Endothelial cell (in vitro differentiated cells): ENCODE measurements around the gene FMN1. TPM values are rescaled to one million over a fixed set of nuclear protein-coding genes. Genes with fewer than 3 reads are reported as not detected.

ENCODE experiments used
- DNase-seq: peaks from one replicate; pipeline ENCODE4 v3.0.0; 2021; ENCODE audit warnings: low spot score
- H3K27ac Mint-ChIP-seq: one replicate; pipeline ENCODE4 v1.8.0; 2021; ENCODE audit warnings: mixed read lengths, inconsistent platforms; ENCODE audit not compliant: unreplicated experiment
- H3K27me3 Mint-ChIP-seq: one replicate; pipeline ENCODE4 v1.8.0; 2021; ENCODE audit warnings: mild to moderate bottlenecking, moderate library complexity, mixed read lengths, inconsistent platforms; ENCODE audit not compliant: unreplicated experiment
- H3K36me3 Mint-ChIP-seq: one replicate; pipeline ENCODE4 v1.8.0; 2021; ENCODE audit warnings: mild to moderate bottlenecking, low read depth, mixed read lengths, inconsistent platforms; ENCODE audit not compliant: unreplicated experiment
- H3K4me1 Mint-ChIP-seq: one replicate; pipeline ENCODE4 v1.8.0; 2021; ENCODE audit warnings: mild to moderate bottlenecking, mixed read lengths, inconsistent platforms; ENCODE audit not compliant: unreplicated experiment
- H3K4me3 Mint-ChIP-seq: one replicate; pipeline ENCODE4 v1.8.0; 2021; ENCODE audit warnings: mild to moderate bottlenecking, mixed read lengths, inconsistent platforms; ENCODE audit not compliant: unreplicated experiment
- H3K9me3 Mint-ChIP-seq: one replicate; pipeline ENCODE4 v1.8.0; 2021; ENCODE audit warnings: mixed read lengths, inconsistent platforms; ENCODE audit not compliant: unreplicated experiment
- CTCF ChIP-seq: fragments of 200-600 bp; sonication (generic); IDR thresholded peaks from one replicate; pipeline ENCODE4 v1.5.0; 2021; ENCODE audit warnings: antibody characterized with exemption; ENCODE audit not compliant: unreplicated experiment
- total RNA-seq: library from RNA; stranded (reverse); fragmentation: NEBNext Ultra II Directional; extraction: Animal tissue kit (Norgen Biotek cat#: 25700); gene quantifications from one replicate; pipeline ENCODE4 v1.2.1, GENCODE V29; 2021; ENCODE audit not compliant: unreplicated experiment

FMN1 gene
- total RNA-seq, 1 donor from 2014 or later, result 1.3 TPM

GRCh38 chr15:32946210-32946609 lies 248.3 kb downstream of the FMN1 start:
- no peak for DNase-seq
- no peaks in the 10 kb centered on the region for H3K27me3 Mint-ChIP-seq
- H3K4me3 Mint-ChIP-seq, result no peak overlapping the region
- no peaks in the 10 kb centered on the region for H3K4me1 Mint-ChIP-seq
- H3K36me3 Mint-ChIP-seq, result no peaks in the 10 kb centered on the region
- no peak overlapping the region for H3K27ac Mint-ChIP-seq
- no peaks in the 10 kb centered on the region for H3K9me3 Mint-ChIP-seq
- no peak for TF ChIP-seq CTCF

- Mint-ChIP-seq H3K4me1 (no peaks in the 10 kb centered on the region), H3K36me3 (no peaks in the 10 kb centered on the region), H3K9me3 (no peaks in the 10 kb centered on the region), H3K4me3 (no peak overlapping the region), H3K27me3 (no peaks in the 10 kb centered on the region), H3K27ac (no peak overlapping the region)
- no peak for TF ChIP-seq CTCF
- no peak for DNase-seq
Observed at GRCh38 chr15:32944431-32944830, 250.1 kb downstream of the FMN1 start.

- Mint-ChIP-seq H3K9me3 (no peaks in the 10 kb centered on the region), H3K27ac (no peak overlapping the region), H3K4me1 (no peaks in the 10 kb centered on the region), H3K36me3 (no peaks in the 10 kb centered on the region), H3K4me3 (no peak overlapping the region), H3K27me3 (no peaks in the 10 kb centered on the region)
- TF ChIP-seq CTCF, result no peak
- DNase-seq, result no peak
Observed at GRCh38 chr15:32943711-32944110, 250.8 kb downstream of the FMN1 start.

GRCh38 chr15:32942401-32942841 lies 252.1 kb downstream of the FMN1 start:
- no peak overlapping the region for H3K27ac Mint-ChIP-seq
- no peak overlapping the region for H3K4me3 Mint-ChIP-seq
- DNase-seq, result no peak
- TF ChIP-seq CTCF, result no peak
- H3K27me3 Mint-ChIP-seq, result peaks cover 1% of the 10 kb centered on the region
- H3K9me3 Mint-ChIP-seq, result no peaks in the 10 kb centered on the region
- H3K36me3 Mint-ChIP-seq, result no peaks in the 10 kb centered on the region
- no peaks in the 10 kb centered on the region for H3K4me1 Mint-ChIP-seq

- no peaks in the 10 kb centered on the region for H3K36me3 Mint-ChIP-seq
- no peak overlapping the region for H3K4me3 Mint-ChIP-seq
- DNase-seq, result no peak
- H3K27me3 Mint-ChIP-seq, result peaks cover 1% of the 10 kb centered on the region
- H3K27ac Mint-ChIP-seq, result no peak overlapping the region
- no peaks in the 10 kb centered on the region for H3K9me3 Mint-ChIP-seq
- no peak for TF ChIP-seq CTCF
- H3K4me1 Mint-ChIP-seq, result no peaks in the 10 kb centered on the region
Observed at GRCh38 chr15:32941823-32942222, 252.7 kb downstream of the FMN1 start.
